Measurements from ENCODE around the gene CAVIN1. TPM values are rescaled to one million over a fixed set of nuclear protein-coding genes. Genes with fewer than 3 reads are reported as not detected.
"Not testable (repeated sequence)": the region's sequence is repeated elsewhere in the genome, so short reads cannot be mapped to it uniquely, and the experiment has no call there.

Gene CAVIN1
- total RNA-seq, 1 experiment from 2014 or later: 18.6 TPM

- not testable (repeated sequence) for H3K36me3 ChIP-seq (replicated peaks; ENCODE audit: control insufficient read depth, insufficient read depth, low read length); DNase-seq; H3K4me3 ChIP-seq (ENCODE audit: insufficient read depth, low read depth, low read length)
- peaks cover 23% of the 10 kb centered on the region for H3K27me3 ChIP-seq (ENCODE audit: control insufficient read depth, insufficient read depth, low read length)
These were observed 5.1 kb downstream of the CAVIN1 start for GRCh38 chr17:42417981-42418380.

DNA sequence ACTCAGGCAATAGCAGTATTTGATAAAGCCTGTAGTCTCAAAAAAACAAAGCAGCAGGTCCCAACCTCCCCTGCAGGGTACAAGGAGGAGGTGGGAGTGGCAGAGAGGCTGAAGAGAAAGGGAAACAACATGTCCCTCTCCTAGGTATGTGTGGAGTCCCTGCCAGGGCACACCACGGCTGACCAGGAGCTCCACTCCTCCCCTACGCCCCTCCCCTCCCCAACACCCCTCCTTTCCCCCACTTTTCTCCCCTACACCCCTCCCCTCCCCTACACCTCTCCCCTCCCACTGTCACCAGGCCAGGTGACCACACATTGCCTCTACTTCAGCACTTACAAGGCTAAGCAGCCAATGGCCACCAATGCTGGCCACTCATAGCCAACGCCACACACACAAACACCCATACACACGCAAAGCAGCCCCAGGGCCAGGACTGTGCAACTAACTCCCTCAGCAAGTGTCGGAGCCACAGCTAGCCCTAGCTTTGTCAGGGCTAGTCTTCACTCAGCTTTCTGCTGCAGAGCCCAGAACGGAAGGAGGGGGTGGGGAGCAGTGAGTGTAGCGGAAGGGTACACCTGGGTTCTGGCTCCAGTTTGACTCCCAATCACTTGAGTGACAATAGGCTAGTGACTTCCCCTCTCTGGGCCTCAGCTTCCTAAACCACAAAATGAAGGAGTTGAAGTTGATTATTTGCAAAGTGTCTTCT, 8.2 kb downstream of the CAVIN1 start:
- Histone ChIP-seq H3K4me3 (ENCODE audit: insufficient read depth, low read depth, low read length) (no peak overlapping the region), H3K27me3 (ENCODE audit: control insufficient read depth, insufficient read depth, low read length) (no peaks in the 10 kb centered on the region), H3K36me3 (replicated peaks; ENCODE audit: control insufficient read depth, insufficient read depth, low read length) (no peaks in the 10 kb centered on the region)
- DNase-seq: peak; percentile 66

DNA sequence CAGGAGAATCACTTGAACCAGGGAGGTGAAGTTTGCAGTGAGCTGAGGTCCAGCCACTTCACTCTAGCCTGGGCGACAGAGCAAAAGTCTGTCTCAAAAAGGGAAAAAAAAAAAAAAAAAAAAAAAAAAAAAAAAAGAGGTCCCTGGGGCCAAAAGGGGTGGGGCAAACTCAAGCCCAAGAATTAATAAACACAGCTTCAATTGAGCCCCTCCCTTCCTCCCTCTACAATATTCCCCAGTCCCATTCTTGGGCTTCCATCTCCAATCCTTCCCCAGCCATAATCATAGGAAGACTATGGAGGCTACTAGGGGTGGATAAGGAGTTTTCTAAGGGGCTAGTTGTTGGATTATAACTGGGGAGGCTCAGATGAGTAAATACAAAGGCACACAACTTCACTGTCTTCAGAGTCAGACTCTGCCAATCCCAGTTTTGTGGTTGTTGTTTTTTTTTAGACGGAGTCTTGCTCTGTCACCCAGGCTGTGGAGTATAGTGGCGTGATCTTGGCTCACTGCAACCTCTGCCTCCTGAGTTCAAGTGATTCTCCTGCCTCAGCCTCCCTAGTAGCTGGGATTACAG, 9.5 kb downstream of the CAVIN1 start:
- H3K36me3 ChIP-seq (replicated peaks; ENCODE audit: control insufficient read depth, insufficient read depth, low read length): no peaks in the 10 kb centered on the region
- H3K27me3 ChIP-seq (ENCODE audit: control insufficient read depth, insufficient read depth, low read length): no peaks in the 10 kb centered on the region
- DNase-seq: no peak
- H3K4me3 ChIP-seq (ENCODE audit: insufficient read depth, low read depth, low read length): no peak overlapping the region

- H3K4me3 ChIP-seq (ENCODE audit: insufficient read depth, low read depth, low read length): no peak overlapping the region
- H3K27me3 ChIP-seq (ENCODE audit: control insufficient read depth, insufficient read depth, low read length): no peaks in the 10 kb centered on the region
- DNase-seq: no peak
- H3K36me3 ChIP-seq (replicated peaks; ENCODE audit: control insufficient read depth, insufficient read depth, low read length): no peaks in the 10 kb centered on the region
These were observed 11.0 kb downstream of the CAVIN1 start for GRCh38 chr17:42411905-42412679.

- H3K27me3 ChIP-seq (ENCODE audit: control insufficient read depth, insufficient read depth, low read length): no peaks in the 10 kb centered on the region
- H3K36me3 ChIP-seq (replicated peaks; ENCODE audit: control insufficient read depth, insufficient read depth, low read length): no peaks in the 10 kb centered on the region
- no peak for DNase-seq
These were observed 11.7 kb downstream of the CAVIN1 start for GRCh38 chr17:42411361-42411760.

DNA sequence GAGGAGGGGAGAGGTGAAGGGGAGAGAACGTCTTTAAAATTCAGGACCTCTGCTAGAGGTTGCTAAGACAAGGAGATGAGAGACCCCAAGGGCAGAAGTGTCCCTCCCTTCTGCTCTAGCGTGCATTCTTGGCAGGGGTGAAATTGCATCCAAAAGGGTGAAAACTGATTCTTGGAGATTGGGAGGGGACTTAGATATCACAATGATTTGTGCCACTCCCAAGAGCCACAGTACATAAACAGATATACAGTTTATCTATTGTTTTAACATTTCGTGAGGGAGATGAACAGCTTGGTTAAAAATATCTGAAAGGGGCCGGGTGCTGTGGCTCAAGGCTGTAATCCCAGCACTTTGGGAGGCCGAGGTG, 12.8 kb downstream of the CAVIN1 start:
- no peak for DNase-seq
- Histone ChIP-seq H3K36me3 (replicated peaks; ENCODE audit: control insufficient read depth, insufficient read depth, low read length) (no peaks in the 10 kb centered on the region), H3K4me3 (ENCODE audit: insufficient read depth, low read depth, low read length) (no peak overlapping the region), H3K27me3 (ENCODE audit: control insufficient read depth, insufficient read depth, low read length) (no peaks in the 10 kb centered on the region)

More at GRCh38 chr17:42411361-42411760, 11.7 kb downstream of the CAVIN1 start:
- H3K4me3 ChIP-seq (ENCODE audit: insufficient read depth, low read depth, low read length): no peak overlapping the region

DNA sequence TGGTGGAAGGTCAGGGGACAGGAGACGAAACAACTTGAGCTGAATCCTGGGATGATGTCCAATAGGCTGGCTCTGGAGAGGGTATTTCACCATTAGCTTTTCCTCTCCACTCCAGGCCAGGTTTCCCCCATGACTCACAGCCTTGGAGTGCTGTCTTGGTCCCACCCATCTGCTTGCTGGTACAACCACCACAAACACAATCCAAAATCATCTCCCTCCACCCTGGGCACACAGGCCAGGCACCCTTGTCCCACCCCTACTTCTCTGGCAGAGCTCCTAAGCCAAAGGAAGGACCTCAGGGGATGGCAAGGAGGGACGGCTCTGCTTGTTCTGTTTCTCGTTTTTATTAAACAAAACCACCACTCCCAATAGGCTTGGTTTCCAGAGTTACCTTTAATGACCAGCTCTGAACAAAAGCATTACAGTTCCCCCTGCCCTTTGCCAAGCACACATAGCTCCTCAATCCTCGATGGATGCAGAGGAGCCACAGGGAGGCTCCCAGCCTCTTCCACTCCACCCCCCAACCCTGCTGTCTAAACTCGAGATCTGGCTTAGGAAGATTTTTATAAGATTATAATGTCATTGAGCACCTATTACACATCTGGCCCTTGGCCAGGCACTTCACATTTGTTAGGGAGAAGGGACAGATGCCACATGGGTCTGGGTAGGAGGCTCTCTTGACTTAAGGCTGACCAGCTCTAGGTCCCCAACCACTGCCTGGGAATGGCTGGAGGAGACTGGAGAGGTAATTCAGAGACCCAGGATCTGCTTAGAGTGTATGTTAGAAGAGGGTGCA, 13.3 kb downstream of the CAVIN1 start:
- Histone ChIP-seq H3K27me3 (ENCODE audit: control insufficient read depth, insufficient read depth, low read length) (no peaks in the 10 kb centered on the region), H3K4me3 (ENCODE audit: insufficient read depth, low read depth, low read length) (no peak overlapping the region), H3K36me3 (replicated peaks; ENCODE audit: control insufficient read depth, insufficient read depth, low read length) (no peaks in the 10 kb centered on the region)
- DNase-seq: no peak

- Histone ChIP-seq H3K4me3 (ENCODE audit: insufficient read depth, low read depth, low read length) (no peak overlapping the region), H3K36me3 (replicated peaks; ENCODE audit: control insufficient read depth, insufficient read depth, low read length) (peaks cover 2% of the 10 kb centered on the region; the same call in 1 of the 2 replicates), H3K27me3 (ENCODE audit: control insufficient read depth, insufficient read depth, low read length) (no peaks in the 10 kb centered on the region)
- DNase-seq: peak; percentile 58
These were observed 15.0 kb downstream of the CAVIN1 start for GRCh38 chr17:42408061-42408460.

GRCh38 chr17:42407289-42407836, 15.7 kb downstream of the CAVIN1 start:
- peak; percentile 85 for DNase-seq

GRCh38 chr17:42406615-42407288, 16.3 kb downstream of the CAVIN1 start:
- no peaks in the 10 kb centered on the region for H3K27me3 ChIP-seq (ENCODE audit: control insufficient read depth, insufficient read depth, low read length)
- no peak for DNase-seq
- H3K36me3 ChIP-seq (replicated peaks; ENCODE audit: control insufficient read depth, insufficient read depth, low read length): peaks cover 2% of the 10 kb centered on the region; the same call in 1 of the 2 replicates
- H3K4me3 ChIP-seq (ENCODE audit: insufficient read depth, low read depth, low read length): no peak overlapping the region

More at GRCh38 chr17:42407289-42407836, 15.7 kb downstream of the CAVIN1 start:
- H3K27me3 ChIP-seq (ENCODE audit: control insufficient read depth, insufficient read depth, low read length): no peaks in the 10 kb centered on the region
- no peak overlapping the region for H3K4me3 ChIP-seq (ENCODE audit: insufficient read depth, low read depth, low read length)
- H3K36me3 ChIP-seq (replicated peaks; ENCODE audit: control insufficient read depth, insufficient read depth, low read length): peaks cover 2% of the 10 kb centered on the region; the same call in 1 of the 2 replicates

GRCh38 chr17:42405963-42406495, 17.0 kb downstream of the CAVIN1 start:
- H3K27me3 ChIP-seq (ENCODE audit: control insufficient read depth, insufficient read depth, low read length): no peaks in the 10 kb centered on the region
- peaks cover 2% of the 10 kb centered on the region; the same call in 1 of the 2 replicates for H3K36me3 ChIP-seq (replicated peaks; ENCODE audit: control insufficient read depth, insufficient read depth, low read length)
- peak; percentile 91 for DNase-seq
- H3K4me3 ChIP-seq (ENCODE audit: insufficient read depth, low read depth, low read length): no peak overlapping the region

GRCh38 chr17:42405076-42405475, 18.0 kb downstream of the CAVIN1 start:
- DNase-seq: no peak
- H3K27me3 ChIP-seq (ENCODE audit: control insufficient read depth, insufficient read depth, low read length): no peaks in the 10 kb centered on the region
- peaks cover 2% of the 10 kb centered on the region; the same call in 1 of the 2 replicates for H3K36me3 ChIP-seq (replicated peaks; ENCODE audit: control insufficient read depth, insufficient read depth, low read length)
- H3K4me3 ChIP-seq (ENCODE audit: insufficient read depth, low read depth, low read length): no peak overlapping the region

DNA sequence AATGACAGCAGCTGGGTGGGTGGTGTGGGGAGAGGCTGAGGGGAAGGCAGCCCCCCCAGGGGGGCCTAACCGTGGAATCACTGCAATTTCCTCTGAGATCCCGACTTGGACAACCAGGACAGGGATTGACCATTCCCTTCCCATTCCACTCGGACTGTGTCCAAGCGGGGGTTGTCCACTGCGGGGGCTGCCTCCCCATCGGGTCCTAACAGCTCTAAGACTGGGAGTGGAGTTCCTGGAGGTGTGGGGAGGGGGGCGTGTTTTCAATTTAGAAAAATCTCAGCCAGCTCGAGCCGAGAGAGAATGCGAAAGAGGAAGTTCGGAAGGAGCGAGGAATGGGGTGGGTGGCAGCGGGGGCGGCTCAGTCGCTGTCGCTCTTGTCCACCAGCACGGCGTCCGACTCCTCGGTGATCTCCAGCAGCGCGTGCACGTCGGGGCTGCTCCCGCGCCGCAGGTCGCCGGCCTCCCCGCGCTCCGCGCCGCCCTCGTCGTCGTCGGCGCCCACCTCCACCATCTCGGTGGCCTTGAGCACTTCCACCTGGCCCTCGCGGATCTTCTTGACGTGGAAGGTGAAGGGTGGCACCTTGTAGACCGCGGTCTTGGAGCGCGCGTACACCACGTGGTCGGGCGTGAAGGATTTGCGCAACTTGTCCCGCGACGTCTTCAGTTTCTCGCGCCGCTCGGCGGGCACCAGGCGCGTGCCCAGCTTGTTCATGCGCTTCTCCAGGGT, 18.6 kb downstream of the CAVIN1 start:
- no peak overlapping the region for H3K4me3 ChIP-seq (ENCODE audit: insufficient read depth, low read depth, low read length)
- H3K36me3 ChIP-seq (replicated peaks; ENCODE audit: control insufficient read depth, insufficient read depth, low read length): peaks cover 2% of the 10 kb centered on the region; the same call in 1 of the 2 replicates
- no peak for DNase-seq
- no peaks in the 10 kb centered on the region for H3K27me3 ChIP-seq (ENCODE audit: control insufficient read depth, insufficient read depth, low read length)
